ENCODE results near the gene TSHZ2.

Gene TSHZ2

GRCh38 chr20:53183181-53183580 lies 211.0 kb downstream of the TSHZ2 start:
- no peak for DNase-seq (ENCODE audit: low read depth)
- no peak for TF ChIP-seq CTCF (conservative IDR thresholded peaks at IDR 0.05; ENCODE audit: low read length)
- no peak overlapping the region for H3K4me3 ChIP-seq (ENCODE audit: low read length)

- no peak for TF ChIP-seq CTCF (conservative IDR thresholded peaks at IDR 0.05; ENCODE audit: low read length)
- DNase-seq (ENCODE audit: low read depth) = no peak
- H3K4me3 ChIP-seq (ENCODE audit: low read length) = no peak overlapping the region
Observed at GRCh38 chr20:53186635-53187034, 214.5 kb downstream of the TSHZ2 start.

DNA sequence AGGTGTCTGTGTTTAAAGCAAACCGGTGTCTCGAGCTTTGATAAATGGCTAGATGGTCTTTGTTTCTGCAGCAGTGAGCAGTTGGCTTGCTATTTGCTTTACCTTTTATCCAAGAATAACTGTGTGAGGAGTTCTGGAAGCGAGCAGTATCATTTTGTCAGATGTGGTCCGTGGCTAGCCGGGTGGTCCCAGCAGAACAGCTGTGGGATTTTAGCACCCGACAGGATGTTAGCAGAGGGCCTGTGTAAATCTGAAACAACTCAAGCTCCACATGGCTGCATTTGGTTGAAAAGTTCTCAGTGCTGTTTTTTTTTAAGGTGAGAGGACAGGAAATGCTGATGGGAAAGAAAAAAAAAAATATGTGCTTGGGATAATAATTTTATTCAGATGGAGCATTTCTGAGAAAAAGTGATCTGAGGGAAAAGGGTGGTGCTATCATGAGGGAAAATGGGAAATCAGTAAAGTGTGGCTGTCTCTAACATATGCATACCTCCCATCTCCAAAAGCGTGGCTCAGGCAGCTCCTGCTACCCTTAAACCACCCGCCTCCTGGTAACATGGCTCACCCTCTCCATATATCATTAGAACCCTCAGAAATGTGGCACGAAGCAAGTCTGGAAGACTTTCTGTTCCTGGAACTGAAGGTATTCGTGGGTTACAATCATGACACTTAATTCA lies 215.4 kb downstream of the TSHZ2 start:
- H3K4me3 ChIP-seq (ENCODE audit: low read length) = no peak overlapping the region
- no peak for DNase-seq (ENCODE audit: low read depth)
- no peak for TF ChIP-seq CTCF (conservative IDR thresholded peaks at IDR 0.05; ENCODE audit: low read length)

- TF ChIP-seq CTCF (conservative IDR thresholded peaks at IDR 0.05; ENCODE audit: low read length) = no peak
- no peak overlapping the region for H3K4me3 ChIP-seq (ENCODE audit: low read length)
- DNase-seq (ENCODE audit: low read depth) = no peak
Observed at GRCh38 chr20:53190225-53190624, 218.1 kb downstream of the TSHZ2 start.

GRCh38 chr20:53191957-53192356 lies 219.8 kb downstream of the TSHZ2 start:
- H3K4me3 ChIP-seq (ENCODE audit: low read length) = no peak overlapping the region
- no peak for TF ChIP-seq CTCF (conservative IDR thresholded peaks at IDR 0.05; ENCODE audit: low read length)
- no peak for DNase-seq (ENCODE audit: low read depth)

- no peak for DNase-seq (ENCODE audit: low read depth)
- no peak overlapping the region for H3K4me3 ChIP-seq (ENCODE audit: low read length)
- no peak for TF ChIP-seq CTCF (conservative IDR thresholded peaks at IDR 0.05; ENCODE audit: low read length)
Observed at GRCh38 chr20:53194306-53195290, 222.4 kb downstream of the TSHZ2 start.
